K562 (cell line): ENCODE measurements around the gene KLK2. TPM values are rescaled to one million over a fixed set of nuclear protein-coding genes. Genes with fewer than 3 reads are reported as not detected.

Source experiments
- HDAC2 ChIP-seq: fragments of 450-650 bp; IDR thresholded peaks from 2 replicates; pipeline ENCODE4 v1.6.1; 2016; ENCODE audit warnings: mild to moderate bottlenecking
- HMBOX1 ChIP-seq: sonication (generic); IDR thresholded peaks from 2 replicates; pipeline ENCODE4 v1.6.1; 2016
- LCOR ChIP-seq: sonication (generic); formaldehyde crosslinking; IDR thresholded peaks from 2 replicates; pipeline ENCODE4 v1.8.0; 2022; ENCODE audit warnings: mild to moderate bottlenecking, missing genetic modification reagents
- MGA ChIP-seq: fragments of 450-650 bp; IDR thresholded peaks from 2 replicates; pipeline ENCODE4 v1.6.1; 2016; ENCODE audit warnings: mild to moderate bottlenecking, moderate library complexity
- RBM17 ChIP-seq: fragments of 200-400 bp; formaldehyde crosslinking; IDR thresholded peaks from 2 replicates; pipeline ENCODE4 v1.6.1; 2017; ENCODE audit warnings: low read depth, mild to moderate bottlenecking, low read length, borderline replicate concordance
- RBM39 ChIP-seq: fragments of 200-400 bp; formaldehyde crosslinking; optimal IDR thresholded peaks from 2 replicates; pipeline ENCODE3; 2018; ENCODE audit warnings: low read depth, low read length
- SMAD1 ChIP-seq: fragments of 150-350 bp; IDR thresholded peaks from 2 replicates; pipeline ENCODE4 v1.6.1; 2014; ENCODE audit warnings: low read length, low read depth; ENCODE audit not compliant: partially characterized antibody
- SP1 ChIP-seq: sonication (generic); formaldehyde crosslinking; IDR thresholded peaks from 2 replicates; pipeline ENCODE4 v1.8.1; 2022; ENCODE audit warnings: mild to moderate bottlenecking, missing genetic modification reagents
- TFE3 ChIP-seq: fragments of 450-650 bp; formaldehyde crosslinking; IDR thresholded peaks from 2 replicates; pipeline ENCODE4 v1.4.0; 2020; ENCODE audit warnings: mild to moderate bottlenecking, mixed read lengths
- polyA plus RNA-seq, 8 experiments: library from polyadenylated mRNA; depleted of rRNA in 4 of 8; stranded (reverse) in 5 of 8; unstranded in 3 of 8; fragments of >200 nt; fragmentation: Nextera tagmentation in 2 of 8; fragmentation: Illumina TruSeq in 1 of 8; extraction: Ambion mirVana in 2 of 8; extraction: Trizol in 1 of 8; gene quantifications; 2 replicates each; pipeline versions ENCODE4 v1.2.1 to v1.2.3, GENCODE V29; 2011 to 2014; ENCODE audit warnings: inconsistent platforms in 1 of 8, missing spikeins in 1 of 8
- total RNA-seq, 7 experiments: library from RNA; depleted of rRNA in 6 of 7; stranded (reverse); fragments of >200 nt in 6 of 7; fragmentation: Illumina TruSeq in 2 of 7; extraction: Trizol in 2 of 7; gene quantifications; 2 replicates each; pipeline versions ENCODE4 v1.2.1 to v1.2.3, GENCODE V29; 2011 to 2021; ENCODE audit warnings: low replicate concordance in 1 of 7

KLK2 gene
- total and polyA plus RNA-seq, 9 of the 15 experiments (the other 6 are each of a cell fraction or from before 2014, with no cell fraction given), result 0.11 to 0.47 (median 0.23) TPM; not detected in 1

GRCh38 chr19:50878851-50879250, 5.6 kb downstream of the KLK2 start (continued):
- no peak for TF ChIP-seq HMBOX1
- TF ChIP-seq LCOR (CRISPR knock-in tag), result no peak
- no peak for TF ChIP-seq RBM17
- no peak for TF ChIP-seq SP1 (CRISPR knock-in tag)
- peak; percentile 74; the same call in 1 of the 2 replicates for TF ChIP-seq HDAC2
- TF ChIP-seq SMAD1, result no peak
- no peak for TF ChIP-seq TFE3
- no peak for TF ChIP-seq RBM39
- no peak for TF ChIP-seq MGA
